ENCODE data around the gene DHH. TPM values are rescaled to one million over a fixed set of nuclear protein-coding genes. Genes with fewer than 3 reads are reported as not detected.
"Not testable (repeated sequence)": the region's sequence is repeated elsewhere in the genome, so short reads cannot be mapped to it uniquely, and the experiment has no call there.

The DHH gene
- total RNA-seq, 1 donor from 2014 or later: 0.07 TPM

- Mint-ChIP-seq H3K4me1 (peaks cover 28% of the 10 kb centered on the region), H3K4me3 (peak overlapping the region; percentile 17), H3K36me3 (ENCODE audit: low read depth) (peaks cover 44% of the 10 kb centered on the region)
- intact Hi-C loops (cut with micrococcal nuclease); DNase-seq; H3K9me3 Mint-ChIP-seq; H3K27ac Mint-ChIP-seq; H3K27me3 Mint-ChIP-seq: not testable (repeated sequence)
Measured at GRCh38 chr12:49127971-49128370, 33.4 kb upstream of the DHH start.

GRCh38 chr12:49126852-49127763 lies 32.5 kb upstream of the DHH start:
- no peak for DNase-seq
- intact Hi-C loops (cut with micrococcal nuclease): no loop called here
- Mint-ChIP-seq H3K27me3 (peaks cover 2% of the 10 kb centered on the region), H3K4me1 (peaks cover 21% of the 10 kb centered on the region), H3K36me3 (ENCODE audit: low read depth) (peaks cover 44% of the 10 kb centered on the region), H3K9me3 (no peaks in the 10 kb centered on the region), H3K4me3 (no peak overlapping the region), H3K27ac (peak overlapping the region; percentile 59)

GRCh38 chr12:49121047-49121696 lies 26.6 kb upstream of the DHH start:
- DNase-seq: no peak
- intact Hi-C loops (cut with micrococcal nuclease): no loop called here

GRCh38 chr12:49111206-49111605 lies 16.6 kb upstream of the DHH start:
- peak overlapping the region; percentile 97 for H3K4me3 Mint-ChIP-seq
- H3K9me3 Mint-ChIP-seq: no peaks in the 10 kb centered on the region
- peak overlapping the region; percentile 94 for H3K27ac Mint-ChIP-seq
- H3K27me3 Mint-ChIP-seq: no peaks in the 10 kb centered on the region
- peaks cover 24% of the 10 kb centered on the region for H3K4me1 Mint-ChIP-seq
- no peak for DNase-seq
- peaks cover 10% of the 10 kb centered on the region for H3K36me3 Mint-ChIP-seq (ENCODE audit: low read depth)
- intact Hi-C loops (cut with micrococcal nuclease): loop anchor here (2.0 kb wide), 2 partner anchors 22 to 40 kb away; no protein-coding TSS in a partner anchor

More at GRCh38 chr12:49121047-49121696, 26.6 kb upstream of the DHH start:
- Mint-ChIP-seq H3K27me3 (no peaks in the 10 kb centered on the region), H3K27ac (no peak overlapping the region), H3K4me3 (no peak overlapping the region), H3K36me3 (ENCODE audit: low read depth) (no peaks in the 10 kb centered on the region), H3K4me1 (no peaks in the 10 kb centered on the region), H3K9me3 (no peaks in the 10 kb centered on the region)

- peaks cover 24% of the 10 kb centered on the region for H3K4me1 Mint-ChIP-seq
- peak within 1 kb of the TSS; percentile 94 for H3K27ac Mint-ChIP-seq
- DNase-seq: peak; percentile 99
- peak within 1 kb of the TSS; percentile 97 for H3K4me3 Mint-ChIP-seq
- H3K27me3 Mint-ChIP-seq: no peaks in the 10 kb centered on the region
- intact Hi-C loops (cut with micrococcal nuclease): loop anchor here (1.0 to 2.0 kb wide), 4 partner anchors 20 to 125 kb away; no protein-coding TSS in a partner anchor
- no peaks in the 10 kb centered on the region for H3K9me3 Mint-ChIP-seq
- peaks cover 10% of the 10 kb centered on the region for H3K36me3 Mint-ChIP-seq (ENCODE audit: low read depth)
Measured at GRCh38 chr12:49110464-49111155, 16.0 kb upstream of the DHH start, which contains the start of gene LMBR1L. TSS of gene LMBR1L (minus strand) at chr12:49110847. CDS start at chr12:49110555, 292 bp downstream.

- intact Hi-C loops (cut with micrococcal nuclease): loop anchor here (1.0 to 2.0 kb wide), 4 partner anchors 20 to 125 kb away; no protein-coding TSS in a partner anchor
- H3K36me3 Mint-ChIP-seq (ENCODE audit: low read depth): peaks cover 10% of the 10 kb centered on the region
- peak overlapping the region; percentile 94 for H3K27ac Mint-ChIP-seq
- peak; percentile 74 for DNase-seq
- no peaks in the 10 kb centered on the region for H3K9me3 Mint-ChIP-seq
- peak overlapping the region; percentile 97 for H3K4me3 Mint-ChIP-seq
- no peaks in the 10 kb centered on the region for H3K27me3 Mint-ChIP-seq
- H3K4me1 Mint-ChIP-seq: peaks cover 24% of the 10 kb centered on the region
Measured at GRCh38 chr12:49109641-49110463, 15.3 kb upstream of the DHH start.

GRCh38 chr12:49108958-49109404 lies 14.4 kb upstream of the DHH start:
- DNase-seq: no peak
- H3K27ac Mint-ChIP-seq: no peak overlapping the region
- H3K4me1 Mint-ChIP-seq: peaks cover 24% of the 10 kb centered on the region
- peaks cover 12% of the 10 kb centered on the region for H3K36me3 Mint-ChIP-seq (ENCODE audit: low read depth)
- no peaks in the 10 kb centered on the region for H3K9me3 Mint-ChIP-seq
- H3K4me3 Mint-ChIP-seq: peak overlapping the region; percentile 97
- intact Hi-C loops (cut with micrococcal nuclease): no loop called here
- H3K27me3 Mint-ChIP-seq: no peaks in the 10 kb centered on the region

GRCh38 chr12:49105504-49106084 lies 11.0 kb upstream of the DHH start:
- Mint-ChIP-seq H3K4me1 (peaks cover 19% of the 10 kb centered on the region), H3K27me3 (no peaks in the 10 kb centered on the region), H3K36me3 (ENCODE audit: low read depth) (peaks cover 30% of the 10 kb centered on the region), H3K4me3 (no peak overlapping the region), H3K9me3 (no peaks in the 10 kb centered on the region), H3K27ac (no peak overlapping the region)
- intact Hi-C loops (cut with micrococcal nuclease): no loop called here
- DNase-seq: no peak

- H3K27ac Mint-ChIP-seq: no peak overlapping the region
- H3K36me3 Mint-ChIP-seq (ENCODE audit: low read depth): peaks cover 33% of the 10 kb centered on the region
Measured at GRCh38 chr12:49104822-49105221, 10.2 kb upstream of the DHH start.

GRCh38 chr12:49100380-49100779 lies 5.8 kb upstream of the DHH start:
- H3K27ac Mint-ChIP-seq: no peak overlapping the region
- no peaks in the 10 kb centered on the region for H3K9me3 Mint-ChIP-seq
- intact Hi-C loops (cut with micrococcal nuclease): no loop called here
- H3K36me3 Mint-ChIP-seq (ENCODE audit: low read depth): peaks cover 44% of the 10 kb centered on the region
- H3K4me1 Mint-ChIP-seq: peaks cover 1% of the 10 kb centered on the region
- H3K27me3 Mint-ChIP-seq: peaks cover 5% of the 10 kb centered on the region
- H3K4me3 Mint-ChIP-seq: no peak overlapping the region
- no peak for DNase-seq

More at GRCh38 chr12:49104822-49105221, 10.2 kb upstream of the DHH start:
- H3K9me3 Mint-ChIP-seq: no peaks in the 10 kb centered on the region
- no peak overlapping the region for H3K4me3 Mint-ChIP-seq
- no peak for DNase-seq
- H3K27me3 Mint-ChIP-seq: no peaks in the 10 kb centered on the region
- peaks cover 17% of the 10 kb centered on the region for H3K4me1 Mint-ChIP-seq
- intact Hi-C loops (cut with micrococcal nuclease): no loop called here

GRCh38 chr12:49098703-49099102 lies 4.1 kb upstream of the DHH start:
- intact Hi-C loops (cut with micrococcal nuclease): loop anchor here (1.0 kb wide), 1 partner anchor 34 kb away; no protein-coding TSS in a partner anchor

GRCh38 chr12:49098035-49098451 lies 3.4 kb upstream of the DHH start:
- intact Hi-C loops (cut with micrococcal nuclease): loop anchor here (1.0 kb wide), 1 partner anchor 34 kb away; no protein-coding TSS in a partner anchor
- H3K27ac Mint-ChIP-seq: no peak overlapping the region
- no peak overlapping the region for H3K4me3 Mint-ChIP-seq
- H3K9me3 Mint-ChIP-seq: no peaks in the 10 kb centered on the region
- peaks cover 40% of the 10 kb centered on the region for H3K36me3 Mint-ChIP-seq (ENCODE audit: low read depth)
- H3K4me1 Mint-ChIP-seq: peaks cover 11% of the 10 kb centered on the region
- H3K27me3 Mint-ChIP-seq: peaks cover 22% of the 10 kb centered on the region
- peak; percentile 90 for DNase-seq

More at GRCh38 chr12:49098703-49099102, 4.1 kb upstream of the DHH start:
- Mint-ChIP-seq H3K27ac (no peak overlapping the region), H3K4me1 (peaks cover 9% of the 10 kb centered on the region), H3K9me3 (no peaks in the 10 kb centered on the region), H3K36me3 (ENCODE audit: low read depth) (peaks cover 44% of the 10 kb centered on the region), H3K27me3 (peaks cover 16% of the 10 kb centered on the region), H3K4me3 (no peak overlapping the region)
- DNase-seq: no peak

Data from activated CD4-positive, alpha-beta T cell treated with anti-CD3 and anti-CD28 coated beads, Interleukin-2, amount 10 ng/mL, durations not matched to agents 24 days and 14 days (primary cell).